WTC11 (cell line): ENCODE data around the gene DYNC1LI2. TPM values are rescaled to one million over a fixed set of nuclear protein-coding genes. Genes with fewer than 3 reads are reported as not detected.

Experiments used
- ATAC-seq: fragments of 200-7000 bp; cut with Tn5 transposase; 2 replicates; pipeline ENCODE4 v1.10.0; 2021; ENCODE audit warnings: mild to moderate bottlenecking, moderate library complexity
- CTCF ChIA-PET: fragments of 300-600 bp; sonication (Branson Sonifier 250); formaldehyde crosslinking; loops from one replicate; lab custom pipeline; 2021; ENCODE audit warnings: antibody characterized with exemption; lab: Charles Lee
- POLR2A ChIA-PET: fragments of 350-600 bp; sonication (Branson Sonifier 250); formaldehyde crosslinking; loops from one replicate; lab custom pipeline; 2021; ENCODE audit warnings: antibody characterized with exemption; lab: Charles Lee
- DNase-seq: peaks from one replicate; pipeline ENCODE4 v3.0.0; 2021; ENCODE audit warnings: low spot score
- H3K27ac Mint-ChIP-seq: 2 replicates; pipeline ENCODE4 v1.8.0; 2021; ENCODE audit warnings: mixed read lengths
- H3K27me3 Mint-ChIP-seq: 2 replicates; pipeline ENCODE4 v1.8.0; 2021; ENCODE audit warnings: low read depth, mild to moderate bottlenecking, moderate library complexity, mixed read lengths
- H3K36me3 Mint-ChIP-seq: 2 replicates; pipeline ENCODE4 v1.8.0; 2021; ENCODE audit warnings: mixed read lengths
- H3K4me1 Mint-ChIP-seq: 2 replicates; pipeline ENCODE4 v1.8.0; 2022; ENCODE audit warnings: mixed read lengths
- H3K4me3 Mint-ChIP-seq: 2 replicates; pipeline ENCODE4 v1.8.0; 2021; ENCODE audit warnings: mild to moderate bottlenecking, moderate library complexity, mixed read lengths
- H3K9me3 Mint-ChIP-seq: 2 replicates; pipeline ENCODE4 v1.8.0; 2021; ENCODE audit warnings: mixed read lengths
- AFF4 ChIP-seq: sonication (generic); formaldehyde crosslinking; IDR thresholded peaks from 2 replicates; pipeline ENCODE4 v1.8.1; 2023; ENCODE audit warnings: mild to moderate bottlenecking, missing genetic modification reagents, borderline replicate concordance
- ATF1 ChIP-seq: sonication (generic); formaldehyde crosslinking; IDR thresholded peaks from 2 replicates; pipeline ENCODE4 v1.8.1; 2023; ENCODE audit warnings: mild to moderate bottlenecking, moderate library complexity, missing genetic modification reagents
- ATF3 ChIP-seq: sonication (generic); formaldehyde crosslinking; conservative IDR thresholded peaks from 2 replicates; pipeline ENCODE4 v1.8.1; 2022; ENCODE audit warnings: mild to moderate bottlenecking, missing genetic modification reagents
- ERG ChIP-seq: fragments of 250-450 bp; sonication (Bioruptor Pico); IDR thresholded peaks from 2 replicates; pipeline ENCODE4 v1.8.0; 2021; ENCODE audit warnings: mild to moderate bottlenecking
- ESRRA ChIP-seq: sonication (generic); formaldehyde crosslinking; IDR thresholded peaks from 2 replicates; pipeline ENCODE4 v1.8.1; 2022; ENCODE audit warnings: mild to moderate bottlenecking, missing genetic modification reagents, borderline replicate concordance
- FOXP4 ChIP-seq: sonication (generic); formaldehyde crosslinking; IDR thresholded peaks from 2 replicates; pipeline ENCODE4 v1.8.0; 2022; ENCODE audit warnings: mild to moderate bottlenecking, missing genetic modification reagents
- GABPB1 ChIP-seq: sonication (generic); formaldehyde crosslinking; IDR thresholded peaks from 2 replicates; pipeline ENCODE4 v1.8.1; 2023; ENCODE audit warnings: mild to moderate bottlenecking, missing genetic modification reagents
- IRF2 ChIP-seq: sonication (generic); formaldehyde crosslinking; IDR thresholded peaks from 2 replicates; pipeline ENCODE4 v1.8.0; 2022; ENCODE audit warnings: low read depth, missing genetic modification reagents, borderline replicate concordance
- JAZF1 ChIP-seq: fragments of 250-450 bp; sonication (Bioruptor Pico); IDR thresholded peaks from 2 replicates; pipeline ENCODE4 v1.9.0; 2021; ENCODE audit warnings: moderate library complexity, mild to moderate bottlenecking, inconsistent platforms
- NFYB ChIP-seq: sonication (generic); formaldehyde crosslinking; conservative IDR thresholded peaks from 2 replicates; pipeline ENCODE4 v1.8.0; 2022; ENCODE audit warnings: low read depth, missing genetic modification reagents
- PRDM15 ChIP-seq: sonication (generic); formaldehyde crosslinking; IDR thresholded peaks from 2 replicates; pipeline ENCODE4 v1.8.0; 2022; ENCODE audit warnings: missing genetic modification reagents
- SMAD4 ChIP-seq: sonication (generic); formaldehyde crosslinking; IDR thresholded peaks from 2 replicates; pipeline ENCODE4 v1.8.0; 2022; ENCODE audit warnings: mild to moderate bottlenecking, missing genetic modification reagents
- SOX15 ChIP-seq: fragments of 250-450 bp; sonication (Bioruptor Pico); IDR thresholded peaks from 2 replicates; pipeline ENCODE4 v1.9.0; 2021; ENCODE audit warnings: mild to moderate bottlenecking
- TEAD1 ChIP-seq: sonication (generic); formaldehyde crosslinking; IDR thresholded peaks from 2 replicates; pipeline ENCODE4 v1.8.0; 2022; ENCODE audit warnings: mild to moderate bottlenecking, missing genetic modification reagents
- ZNF138 ChIP-seq: sonication (generic); formaldehyde crosslinking; conservative IDR thresholded peaks from 2 replicates; pipeline ENCODE4 v1.8.1; 2022; ENCODE audit warnings: mild to moderate bottlenecking, moderate library complexity, missing genetic modification reagents
- ZNF219 ChIP-seq: sonication (generic); formaldehyde crosslinking; IDR thresholded peaks from 2 replicates; pipeline ENCODE4 v1.8.0; 2023; ENCODE audit warnings: missing genetic modification reagents, mild to moderate bottlenecking, borderline replicate concordance
- ZNF281 ChIP-seq: sonication (generic); formaldehyde crosslinking; IDR thresholded peaks from 2 replicates; pipeline ENCODE4 v1.8.0; 2023; ENCODE audit warnings: mild to moderate bottlenecking, missing genetic modification reagents
- ZNF425 ChIP-seq: fragments of 250-450 bp; sonication (Bioruptor Pico); conservative IDR thresholded peaks from 2 replicates; pipeline ENCODE4 v1.9.0; 2021; ENCODE audit warnings: mild to moderate bottlenecking
- ZNF512 ChIP-seq: sonication (generic); formaldehyde crosslinking; IDR thresholded peaks from 2 replicates; pipeline ENCODE4 v1.8.1; 2022; ENCODE audit warnings: missing genetic modification reagents, borderline replicate concordance
- total RNA-seq: library from RNA; stranded (reverse); gene quantifications from 3 replicates; pipeline ENCODE4 v1.2.3, GENCODE V29; 2021

The DYNC1LI2 gene
- total RNA-seq, 1 experiment from 2014 or later: 89.8 TPM

GRCh38 chr16:66800856-66801255 lies 49.4 kb upstream of the DYNC1LI2 start:
- H3K4me1 Mint-ChIP-seq: no peaks in the 10 kb centered on the region
- no peak; the same call in none of the 2 replicates for ATAC-seq
- no peak overlapping the region for H3K4me3 Mint-ChIP-seq
- H3K9me3 Mint-ChIP-seq: no peaks in the 10 kb centered on the region
- no peaks in the 10 kb centered on the region for H3K27me3 Mint-ChIP-seq
- ChIA-PET CTCF (interaction anchor here (2.1 kb wide), 1 partner anchor 30 kb away, joined by 9 read pairs; the partner anchor contains the start of gene NAE1), POLR2A (interaction anchor here (1.1 kb wide), 1 partner anchor 30 kb away, joined by 3 read pairs; the partner anchor contains the start of gene NAE1)
- DNase-seq: no peak
- TF ChIP-seq JAZF1 (CRISPR knock-in tag): no peak
- no peak for TF ChIP-seq IRF2 (CRISPR knock-in tag)
- TF ChIP-seq SMAD4: no peak
- TF ChIP-seq FOXP4 (CRISPR knock-in tag): no peak
- no peak for TF ChIP-seq ZNF138
- TF ChIP-seq ZNF281 (CRISPR knock-in tag): no peak
- no peak for TF ChIP-seq ATF1 (CRISPR knock-in tag)
- TF ChIP-seq ZNF219: no peak
- no peak for TF ChIP-seq AFF4
- TF ChIP-seq GABPB1 (CRISPR knock-in tag): no peak
- TF ChIP-seq TEAD1 (CRISPR knock-in tag): no peak
- no peak for TF ChIP-seq ZNF425 (CRISPR knock-in tag)
- TF ChIP-seq ZNF512 (CRISPR knock-in tag): no peak
- TF ChIP-seq PRDM15 (CRISPR knock-in tag): no peak
- TF ChIP-seq ESRRA (CRISPR knock-in tag): no peak
- no peak for TF ChIP-seq ERG (CRISPR knock-in tag)
- no peak for TF ChIP-seq NFYB
- TF ChIP-seq ATF3 (CRISPR knock-in tag): no peak
- TF ChIP-seq SOX15 (CRISPR knock-in tag): no peak
- no peak overlapping the region for H3K27ac Mint-ChIP-seq
- H3K36me3 Mint-ChIP-seq: peaks cover 25% of the 10 kb centered on the region
